ENCODE data around the gene FGB.

Gene FGB

DNA sequence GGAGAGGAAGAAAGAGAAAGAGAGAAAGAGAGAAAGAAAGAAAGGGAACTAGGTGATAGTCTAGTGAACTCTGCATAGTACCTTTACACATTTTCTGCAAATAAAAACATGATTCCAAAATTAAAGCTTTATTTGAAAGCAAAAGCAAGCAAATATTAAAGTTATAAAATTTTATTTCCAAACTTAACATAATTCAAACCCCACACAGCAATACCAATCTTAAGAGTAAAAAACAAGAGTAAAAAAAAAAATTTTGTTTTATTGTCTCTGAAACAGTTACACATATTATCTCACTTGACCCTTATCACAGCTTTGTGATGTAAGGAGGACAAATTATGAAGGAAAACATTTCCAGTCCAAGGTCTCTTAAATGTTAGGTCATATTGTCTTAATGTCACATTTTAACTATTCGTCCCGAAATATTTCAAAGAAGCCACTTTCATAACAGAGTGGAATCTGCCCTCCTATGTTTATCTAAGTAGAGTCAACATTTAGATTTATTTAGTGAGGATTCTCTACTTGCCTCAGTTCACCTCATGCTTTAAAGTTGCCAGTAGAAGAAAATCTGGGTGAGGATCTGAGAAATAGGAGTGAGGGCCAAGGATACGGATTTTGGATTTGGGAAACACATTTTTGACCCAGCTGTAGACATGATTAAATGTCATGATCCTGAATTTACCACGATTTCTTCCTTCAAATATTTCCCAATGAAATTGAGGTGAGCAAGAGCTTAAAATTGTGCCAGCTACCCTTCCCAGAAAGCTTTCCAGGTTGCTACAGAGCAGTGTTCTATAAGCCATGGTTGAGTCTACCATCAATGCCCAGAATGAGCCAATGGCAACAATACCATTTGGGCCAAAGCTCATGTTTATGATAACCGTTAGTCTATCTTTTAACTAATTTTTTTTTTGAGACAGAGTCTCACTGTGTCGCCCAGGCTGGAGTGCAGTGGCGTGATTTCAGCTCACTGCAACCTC is 35.3 kb downstream of the FGB start:
- H3K4me2 ChIP-seq (ENCODE audit: low read length): no peak overlapping the region
- no peak overlapping the region for H2AFZ ChIP-seq

DNA sequence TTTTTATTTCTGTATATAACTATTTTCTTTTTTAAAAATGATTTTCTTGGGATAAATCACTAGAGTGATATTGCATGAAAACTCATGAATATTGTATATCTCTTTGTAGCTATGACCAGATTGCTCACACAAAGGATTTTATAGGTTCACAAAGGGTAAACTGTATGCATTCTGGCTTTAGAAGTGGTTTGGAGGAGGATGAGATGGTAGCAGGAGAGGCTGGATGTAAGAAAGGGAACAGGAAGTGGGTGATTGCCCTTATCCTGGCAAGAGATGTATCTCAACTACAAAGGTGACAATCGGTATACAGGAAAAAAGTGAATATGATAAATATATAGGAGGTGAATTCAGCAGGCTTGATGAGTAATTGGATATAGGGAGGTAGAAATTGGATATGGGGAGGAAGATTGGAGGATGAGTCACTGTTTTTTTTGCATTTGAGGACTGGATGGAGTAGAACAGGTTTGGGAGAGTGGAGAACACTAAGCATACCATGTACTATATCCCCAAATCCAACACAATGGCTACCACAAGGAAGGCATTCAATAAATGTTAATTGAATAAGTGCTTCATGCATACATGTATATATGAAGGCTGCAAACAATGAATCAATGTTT is 39.7 kb downstream of the FGB start:
- no peaks in the 10 kb centered on the region for H3K27me3 ChIP-seq (ENCODE audit: control insufficient read depth, insufficient read depth, low read length)
- H3K4me3 ChIP-seq (ENCODE audit: low read depth, low read length): no peak overlapping the region
- no peak overlapping the region for H3K27ac ChIP-seq
- no peaks in the 10 kb centered on the region for H3K36me3 ChIP-seq (ENCODE audit: control insufficient read depth, insufficient read depth, low read length)
- no peak overlapping the region for H3K4me2 ChIP-seq (ENCODE audit: low read length)
- TF ChIP-seq, protein P1, sequence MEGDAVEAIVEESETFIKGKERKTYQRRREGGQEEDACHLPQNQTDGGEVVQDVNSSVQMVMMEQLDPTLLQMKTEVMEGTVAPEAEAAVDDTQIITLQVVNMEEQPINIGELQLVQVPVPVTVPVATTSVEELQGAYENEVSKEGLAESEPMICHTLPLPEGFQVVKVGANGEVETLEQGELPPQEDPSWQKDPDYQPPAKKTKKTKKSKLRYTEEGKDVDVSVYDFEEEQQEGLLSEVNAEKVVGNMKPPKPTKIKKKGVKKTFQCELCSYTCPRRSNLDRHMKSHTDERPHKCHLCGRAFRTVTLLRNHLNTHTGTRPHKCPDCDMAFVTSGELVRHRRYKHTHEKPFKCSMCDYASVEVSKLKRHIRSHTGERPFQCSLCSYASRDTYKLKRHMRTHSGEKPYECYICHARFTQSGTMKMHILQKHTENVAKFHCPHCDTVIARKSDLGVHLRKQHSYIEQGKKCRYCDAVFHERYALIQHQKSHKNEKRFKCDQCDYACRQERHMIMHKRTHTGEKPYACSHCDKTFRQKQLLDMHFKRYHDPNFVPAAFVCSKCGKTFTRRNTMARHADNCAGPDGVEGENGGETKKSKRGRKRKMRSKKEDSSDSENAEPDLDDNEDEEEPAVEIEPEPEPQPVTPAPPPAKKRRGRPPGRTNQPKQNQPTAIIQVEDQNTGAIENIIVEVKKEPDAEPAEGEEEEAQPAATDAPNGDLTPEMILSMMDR (IDR thresholded peaks at IDR 0.05): no peak
- no peaks in the 10 kb centered on the region for H3K79me2 ChIP-seq
- no peak overlapping the region for H2AFZ ChIP-seq
- no peaks in the 10 kb centered on the region for H3K4me1 ChIP-seq
- H3K9me3 ChIP-seq (ENCODE audit: control insufficient read depth, low read length): no peaks in the 10 kb centered on the region
- H3K9ac ChIP-seq: no peak overlapping the region

More for the DNA sequence above, 35.3 kb downstream of the FGB start:
- Histone ChIP-seq H3K4me1 (no peaks in the 10 kb centered on the region), H3K9me3 (ENCODE audit: control insufficient read depth, low read length) (no peaks in the 10 kb centered on the region), H3K36me3 (ENCODE audit: control insufficient read depth, insufficient read depth, low read length) (no peaks in the 10 kb centered on the region), H3K9ac (no peak overlapping the region), H3K27me3 (ENCODE audit: control insufficient read depth, insufficient read depth, low read length) (no peaks in the 10 kb centered on the region), H3K79me2 (no peaks in the 10 kb centered on the region), H3K4me3 (ENCODE audit: low read depth, low read length) (no peak overlapping the region), H3K27ac (no peak overlapping the region)
- TF ChIP-seq, protein P1 (IDR thresholded peaks at IDR 0.05): no peak

DNA sequence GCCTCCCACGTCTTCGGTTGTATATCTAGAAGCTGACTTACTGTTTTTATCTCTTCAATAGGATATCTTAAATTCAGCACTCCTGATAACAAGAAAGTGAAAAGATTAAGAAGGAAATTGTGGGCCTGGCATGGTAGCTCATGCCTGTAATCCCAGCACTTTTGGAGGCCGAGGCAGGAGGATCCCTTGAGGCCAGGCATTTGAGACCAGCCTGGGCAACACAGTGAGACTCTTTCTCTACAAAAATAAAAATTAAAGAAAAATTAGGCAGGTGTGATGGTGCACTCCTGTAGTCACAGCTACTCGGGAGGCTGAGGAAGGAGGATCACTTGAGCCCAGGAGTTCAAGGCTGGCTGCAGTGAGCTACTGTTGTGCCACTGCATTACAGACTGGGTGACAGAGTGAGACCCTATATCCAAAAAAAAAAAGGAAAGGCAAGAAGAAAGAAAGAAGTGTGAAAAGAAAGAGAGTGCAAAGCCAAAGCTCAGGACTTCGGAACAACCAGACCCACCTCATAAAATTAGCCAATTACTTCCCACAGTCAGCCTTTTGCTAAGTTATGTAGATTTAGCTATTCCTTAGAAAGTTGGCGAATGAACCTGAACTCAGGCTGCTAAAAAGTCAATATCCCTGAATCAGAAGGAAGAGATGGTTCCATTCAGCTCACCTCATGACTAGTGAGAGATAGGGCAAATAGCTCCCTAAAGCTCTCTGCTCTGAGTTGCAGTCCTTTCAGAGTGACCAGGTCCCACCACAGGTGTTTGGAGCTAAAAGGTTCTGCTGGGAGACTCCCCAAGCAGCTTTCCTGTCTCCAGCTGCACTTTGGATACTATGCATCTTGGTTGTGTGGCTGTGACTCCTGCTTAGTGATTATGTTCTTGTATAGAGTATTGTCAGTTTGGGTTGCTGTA is 40.5 kb downstream of the FGB start:
- Histone ChIP-seq H3K4me2 (ENCODE audit: low read length) (no peak overlapping the region), H3K9me3 (ENCODE audit: control insufficient read depth, low read length) (no peaks in the 10 kb centered on the region), H3K4me3 (ENCODE audit: low read depth, low read length) (no peak overlapping the region), H3K79me2 (no peaks in the 10 kb centered on the region), H3K27me3 (ENCODE audit: control insufficient read depth, insufficient read depth, low read length) (no peaks in the 10 kb centered on the region), H3K9ac (no peak overlapping the region), H3K4me1 (no peaks in the 10 kb centered on the region), H3K27ac (no peak overlapping the region), H3K36me3 (ENCODE audit: control insufficient read depth, insufficient read depth, low read length) (no peaks in the 10 kb centered on the region), H2AFZ (no peak overlapping the region)
- TF ChIP-seq, protein P1 (IDR thresholded peaks at IDR 0.05): no peak

DNA sequence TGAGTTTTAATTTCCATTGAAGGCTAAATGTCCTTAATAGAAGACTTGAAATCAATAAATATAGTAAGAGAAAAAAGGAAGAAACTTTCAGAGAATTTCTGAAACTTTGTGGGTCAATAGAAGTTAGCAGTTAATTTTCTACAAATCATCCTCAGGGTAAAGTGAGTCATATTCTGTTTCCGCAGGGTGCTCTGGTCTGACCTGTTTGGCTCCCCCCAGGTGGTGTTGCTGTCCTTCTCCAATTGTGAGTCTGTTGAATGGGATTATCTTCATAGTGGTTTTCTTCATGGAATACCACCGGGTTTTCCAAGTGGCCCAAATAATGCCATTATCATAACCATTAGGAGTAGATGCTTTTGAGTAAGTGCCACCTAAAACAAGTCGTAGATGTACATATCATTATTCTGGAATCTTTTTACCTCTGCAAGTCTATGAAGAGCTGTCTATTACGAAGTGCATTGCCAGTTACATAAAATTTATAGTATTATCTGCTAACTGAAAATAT is 41.9 kb downstream of the FGB start:
- TF ChIP-seq, protein P1 (IDR thresholded peaks at IDR 0.05): no peak
- H3K9ac ChIP-seq: no peak overlapping the region
- H3K4me3 ChIP-seq (ENCODE audit: low read depth, low read length): no peak overlapping the region
- no peaks in the 10 kb centered on the region for H3K27me3 ChIP-seq (ENCODE audit: control insufficient read depth, insufficient read depth, low read length)
- no peak overlapping the region for H3K27ac ChIP-seq
- H3K4me1 ChIP-seq: no peaks in the 10 kb centered on the region
- no peak overlapping the region for H2AFZ ChIP-seq
- no peak overlapping the region for H3K4me2 ChIP-seq (ENCODE audit: low read length)
- H3K79me2 ChIP-seq: no peaks in the 10 kb centered on the region
- H3K9me3 ChIP-seq (ENCODE audit: control insufficient read depth, low read length): no peaks in the 10 kb centered on the region
- no peaks in the 10 kb centered on the region for H3K36me3 ChIP-seq (ENCODE audit: control insufficient read depth, insufficient read depth, low read length)

Measured in parathyroid adenoma (tissue), 2 donors.